C1 segment of cervical spinal cord (tissue), 14 donors: ENCODE data around the gene SYNE3.

Source experiments
- DNase-seq, 14 donors: peaks; one replicate each; lab custom pipeline; 2025; lab: John Stamatoyannopoulos, UW

SYNE3 gene

GRCh38 chr14:95516554-95517181, at the start of gene SYNE3:
Gene SYNE3 (minus strand): TSS chr14:95516650. CDS start chr14:95475821, 40,829 bp downstream.
- DNase-seq: peak in 3 of 14 donors; percentile 21 to 65 (median 51)

DNA sequence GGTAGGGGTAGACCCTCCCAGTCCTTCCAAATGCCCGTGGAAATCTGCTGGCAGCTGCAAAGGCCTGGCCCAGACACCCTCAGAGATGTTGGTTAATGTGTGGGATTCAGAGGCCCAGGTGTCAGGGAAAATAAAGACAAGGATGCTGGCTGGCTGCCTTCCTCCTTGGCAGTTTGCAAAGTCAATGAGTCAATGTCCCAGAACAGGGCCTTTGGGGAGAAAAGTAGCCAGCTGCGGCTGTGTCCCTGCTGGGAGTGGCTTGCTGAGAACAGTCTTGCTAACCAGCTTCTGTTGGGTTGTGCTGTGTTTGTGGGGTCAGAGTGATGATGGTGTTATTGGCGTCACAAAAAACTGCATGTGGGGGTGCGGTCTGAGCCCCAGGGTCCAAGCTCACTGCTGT, 47.6 kb upstream of the SYNE3 start:
- DNase-seq: peak in 5 of 14 donors; percentile 6 to 68 (median 12)

DNA sequence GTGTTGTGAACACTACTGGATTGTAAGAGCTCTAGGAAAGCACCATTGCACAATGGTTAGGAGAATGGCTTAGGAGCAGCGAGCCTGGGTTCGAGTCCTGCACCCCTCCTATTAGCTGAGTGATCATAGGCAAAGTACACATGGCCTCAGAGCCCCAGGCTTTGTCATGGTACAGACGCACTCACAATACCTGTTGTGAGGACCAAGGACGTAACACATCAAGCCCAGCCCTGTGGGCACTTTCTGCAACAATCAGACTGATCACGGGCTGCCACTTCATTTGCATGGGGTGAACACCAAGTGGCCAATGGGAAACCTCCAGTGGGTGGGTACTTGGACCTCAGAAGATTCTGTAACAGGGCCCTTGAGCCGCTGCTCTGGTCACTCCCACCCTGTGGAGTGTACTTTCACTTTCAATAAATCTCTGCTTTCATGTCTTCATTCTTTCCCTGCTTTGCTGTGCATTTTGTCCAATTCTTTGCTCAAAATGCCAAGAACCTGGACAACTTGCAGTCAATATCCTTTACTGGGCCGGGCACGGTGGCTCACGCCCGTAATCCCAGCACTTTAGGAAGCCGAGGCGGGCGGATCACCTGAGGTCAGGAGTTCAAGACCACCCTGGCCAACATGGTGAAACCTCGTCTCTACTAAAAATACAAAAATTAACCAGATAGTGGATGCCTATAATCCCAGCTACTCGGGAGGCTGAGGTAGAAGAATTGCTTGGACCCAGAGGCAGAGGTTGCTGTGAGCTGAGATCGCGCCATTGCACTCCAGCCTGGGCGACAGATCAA, 46.6 kb upstream of the SYNE3 start:
- DNase-seq: no peak

DNA sequence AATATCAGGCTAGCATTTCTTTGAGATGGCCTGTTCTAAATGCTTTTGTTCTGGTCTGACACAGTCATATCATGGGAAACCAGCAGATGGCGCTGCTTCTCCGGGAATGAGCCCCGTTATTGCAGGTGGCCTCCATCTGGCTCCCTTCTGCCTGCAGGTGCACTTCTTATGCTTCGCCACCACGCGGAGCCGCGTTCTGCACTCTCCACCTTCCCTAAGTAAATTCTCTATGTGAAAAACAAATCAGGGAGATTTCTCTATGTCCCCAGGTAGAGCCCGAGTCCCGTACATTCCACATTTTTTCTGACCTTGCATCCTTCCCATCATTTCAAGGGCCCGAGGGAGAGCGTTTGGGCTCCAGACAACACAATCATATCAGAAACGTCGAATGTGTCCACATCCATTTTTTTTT, 44.6 kb upstream of the SYNE3 start:
- DNase-seq: peak; percentile 3 to 79 (median 47)

- DNase-seq: no peak
These were observed 42.8 kb upstream of the SYNE3 start for GRCh38 chr14:95559203-95559602.

- no peak for DNase-seq
These were observed 41.4 kb upstream of the SYNE3 start for GRCh38 chr14:95557832-95558231.

GRCh38 chr14:95557291-95557690, 40.8 kb upstream of the SYNE3 start:
- no peak for DNase-seq

- DNase-seq: no peak
These were observed 38.6 kb upstream of the SYNE3 start for GRCh38 chr14:95555053-95555452.

DNA sequence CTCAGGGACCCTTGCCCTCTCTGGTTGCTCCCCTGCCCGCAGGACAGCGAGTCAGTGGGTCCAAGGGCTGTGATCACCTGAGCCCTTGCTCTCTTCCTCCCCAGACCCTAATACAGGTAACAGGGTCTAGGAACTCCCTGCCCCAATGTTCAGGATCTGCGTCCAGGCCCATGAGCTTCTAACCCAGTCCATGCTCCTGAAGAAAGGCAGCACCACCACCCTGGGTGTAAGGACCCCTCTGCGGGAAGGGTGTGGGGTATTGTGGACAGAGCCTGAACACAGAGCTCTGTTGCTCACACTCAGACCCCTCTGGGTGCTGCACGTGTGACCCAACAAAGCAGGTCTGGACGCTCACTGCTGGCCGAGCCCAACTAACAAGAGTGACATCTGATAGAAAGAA, 36.7 kb upstream of the SYNE3 start:
- DNase-seq: no peak

- no peak for DNase-seq
These were observed 35.0 kb upstream of the SYNE3 start for GRCh38 chr14:95551435-95551834.

DNA sequence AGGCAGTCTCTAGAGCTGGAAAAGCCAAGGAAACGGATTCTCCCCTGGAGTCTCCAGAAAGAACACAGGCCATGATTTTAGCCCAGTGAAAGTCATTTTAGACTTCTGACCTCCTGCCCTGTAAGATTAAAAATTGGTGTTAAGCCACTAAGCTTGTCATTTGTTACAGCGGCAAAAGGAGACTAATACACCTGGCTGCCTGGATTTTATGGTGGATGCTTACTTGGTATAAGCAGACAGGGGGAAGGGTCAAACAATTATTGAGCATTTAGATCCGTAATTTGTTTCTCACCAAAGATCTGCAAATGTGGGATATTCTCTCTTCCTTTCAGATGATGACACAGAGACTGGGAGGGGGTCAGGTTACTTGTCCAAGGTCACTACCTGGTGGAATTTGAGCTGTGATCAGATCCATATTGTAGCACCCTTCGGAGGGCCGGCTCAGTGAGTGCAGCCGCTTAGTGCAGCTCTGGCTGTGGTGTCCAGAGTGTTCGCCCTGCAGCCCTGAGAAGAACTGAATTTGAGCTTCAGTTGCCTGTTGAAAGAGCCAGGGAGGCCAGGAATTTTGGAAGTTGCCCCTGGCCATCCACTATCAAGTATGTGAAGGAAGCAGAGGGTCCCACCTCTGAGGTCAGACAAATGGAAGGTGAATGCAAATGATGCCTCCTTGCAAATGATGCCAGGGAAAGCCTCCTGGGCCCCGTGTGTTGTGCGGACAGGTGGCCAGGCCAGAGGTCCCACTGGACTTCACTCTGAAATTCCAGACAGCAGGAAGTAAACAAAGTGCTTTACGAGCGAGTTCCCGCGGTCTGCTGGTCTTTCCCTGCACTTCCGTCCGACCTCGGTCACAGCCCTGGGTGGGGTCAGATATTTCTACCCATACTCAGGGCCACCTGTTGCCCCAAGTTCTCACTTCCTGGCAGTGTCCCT, 33.5 kb upstream of the SYNE3 start:
- no peak for DNase-seq

DNA sequence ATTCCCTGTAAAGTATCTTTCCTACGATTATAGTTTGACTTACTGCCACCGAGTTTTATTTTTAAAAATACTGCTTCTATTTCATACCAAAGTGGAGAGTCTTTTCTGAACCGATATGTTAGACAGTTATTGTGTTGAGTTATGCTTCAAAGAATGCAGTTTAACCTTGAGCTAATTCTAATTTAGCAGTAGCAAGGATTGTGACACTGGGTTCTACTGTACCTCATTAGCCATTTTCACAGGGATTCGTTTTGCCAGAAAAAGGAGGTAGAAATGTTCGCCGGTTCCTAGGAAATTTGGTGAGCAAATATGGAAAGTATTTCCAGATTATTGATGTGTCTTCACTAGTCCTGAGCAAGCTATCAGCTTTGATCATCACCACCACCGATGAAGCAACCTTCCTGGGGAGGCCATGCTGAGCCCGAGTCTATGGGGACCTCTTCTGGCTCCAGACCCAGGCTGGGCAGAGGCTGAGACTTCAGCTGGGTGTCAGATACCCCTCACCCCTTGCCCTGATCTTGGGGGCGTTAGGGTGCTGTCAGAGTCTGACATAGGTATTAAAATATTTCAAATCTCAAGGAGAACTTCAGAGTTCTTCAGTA, 32.0 kb upstream of the SYNE3 start:
- no peak for DNase-seq

GRCh38 chr14:95547626-95548327, 31.3 kb upstream of the SYNE3 start:
- DNase-seq: peak in 1 of 14 donors; percentile 10

DNA sequence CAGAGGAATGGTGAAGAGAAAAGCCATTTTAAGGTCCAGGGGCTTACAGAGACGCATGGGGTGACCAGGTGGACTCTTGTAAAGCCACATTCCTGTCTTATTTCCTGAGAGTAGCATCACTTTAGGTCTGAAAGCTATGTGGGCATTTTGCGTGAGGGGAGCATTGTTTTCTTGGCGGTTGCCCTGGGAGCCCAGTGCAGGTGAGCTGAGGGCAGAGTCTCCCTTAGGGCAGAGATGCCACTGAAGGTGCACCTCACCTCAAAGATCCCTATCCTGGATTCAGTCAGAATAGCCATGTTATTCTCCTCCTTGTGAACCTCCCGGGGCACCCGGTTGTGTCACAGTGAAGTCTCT, 30.8 kb upstream of the SYNE3 start:
- no peak for DNase-seq

GRCh38 chr14:95545515-95546168, 29.2 kb upstream of the SYNE3 start:
- DNase-seq: no peak

DNA sequence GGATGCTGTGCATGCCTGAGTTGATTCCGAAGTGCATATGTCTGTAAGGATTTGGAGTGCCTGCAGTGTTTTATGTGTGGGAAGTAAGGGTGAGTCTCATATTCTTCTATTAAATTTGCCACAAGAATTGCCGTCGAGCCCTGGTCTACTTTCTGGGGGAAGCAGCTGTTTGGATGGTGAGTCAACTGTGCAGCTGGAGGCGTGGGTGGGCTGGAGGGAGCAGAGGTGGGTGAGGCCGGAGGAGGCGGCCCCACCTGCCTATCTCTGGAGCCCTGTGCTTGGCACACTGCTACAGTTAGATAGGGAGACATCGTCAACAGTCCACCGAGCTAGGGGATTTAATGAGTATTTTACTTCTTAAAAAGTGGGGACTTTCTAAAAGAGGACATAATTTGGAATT, 28.1 kb upstream of the SYNE3 start:
- no peak for DNase-seq

DNA sequence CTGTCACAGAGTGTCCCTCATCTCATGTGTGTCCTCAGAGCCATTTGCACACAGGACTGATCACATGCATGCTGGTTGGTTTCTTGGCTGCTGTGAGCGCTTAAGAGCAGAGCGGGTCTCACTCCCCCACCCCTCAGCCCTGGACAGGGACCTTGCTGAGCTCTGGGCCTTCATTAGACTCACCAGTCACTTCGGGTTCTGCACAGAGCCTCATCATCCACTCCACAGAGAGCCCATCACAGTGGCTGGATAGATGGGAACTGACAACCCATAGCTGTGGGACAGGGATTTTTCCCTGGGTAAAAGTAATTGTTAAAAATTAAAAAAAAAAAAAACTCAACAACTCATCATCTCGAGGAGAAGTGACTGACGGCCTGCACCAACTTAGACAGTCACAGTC, 26.6 kb upstream of the SYNE3 start:
- DNase-seq: no peak

DNA sequence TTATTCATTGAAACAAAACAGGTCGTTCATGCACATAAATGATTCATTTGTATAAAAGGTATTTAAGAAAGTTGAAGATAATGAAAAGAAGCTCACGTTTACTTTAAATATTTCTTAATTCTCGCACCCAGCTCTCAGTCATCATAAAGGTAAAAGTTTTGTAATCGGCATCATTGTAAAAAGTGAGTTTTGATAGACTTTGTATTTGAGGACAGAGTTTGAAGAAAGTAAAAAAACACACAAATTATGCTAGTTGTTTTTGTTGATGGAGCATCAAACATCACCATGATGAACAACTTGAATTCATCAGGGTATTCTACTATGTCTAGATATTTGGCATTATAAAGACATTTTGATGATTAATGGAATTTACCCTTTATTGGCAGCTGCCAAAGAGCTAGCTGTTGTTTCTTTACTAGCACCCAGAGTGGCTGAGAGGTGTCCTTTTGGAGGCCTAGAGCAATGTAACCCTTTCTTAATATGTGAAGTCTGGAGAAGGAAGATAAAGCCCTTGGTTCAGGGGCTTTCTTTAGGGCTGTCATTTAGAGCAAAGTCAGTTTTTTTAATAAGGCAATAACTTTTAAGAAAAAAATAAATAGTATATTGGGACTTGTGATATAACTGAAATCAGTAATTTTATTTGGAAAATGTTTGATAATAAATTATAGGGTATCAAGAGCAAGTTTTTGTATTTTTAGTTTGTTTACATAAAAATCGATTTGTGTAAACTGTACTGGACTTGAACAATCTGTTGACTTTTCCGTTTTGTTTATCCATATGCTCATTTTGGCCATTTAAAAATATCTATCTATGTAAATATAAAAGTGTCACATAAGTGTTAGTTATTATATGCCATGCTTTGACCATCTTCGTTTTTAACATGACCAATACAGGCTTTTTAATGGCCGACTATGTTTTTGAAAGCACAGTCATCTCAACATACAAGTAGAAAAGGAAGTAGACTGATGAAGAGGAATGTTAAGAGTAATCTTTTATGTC, 25.8 kb upstream of the SYNE3 start:
- no peak for DNase-seq

GRCh38 chr14:95541346-95541745, 24.9 kb upstream of the SYNE3 start:
- DNase-seq: no peak
